ENCODE results near the gene PTPRN2.

GRCh38 chr7:158602905-158603772, 15.5 kb upstream of the PTPRN2 start:
- TF ChIP-seq CTCF (IDR thresholded peaks at IDR 0.05): no peak
- no peak for TF ChIP-seq ZFX (IDR thresholded peaks at IDR 0.05; ENCODE audit: borderline replicate concordance)
